GM13977 (cell line): ENCODE results near the gene TMA7B.

Source experiments
- DNase-seq: peaks from one replicate; pipeline ENCODE4 v3.0.0; 2012; ENCODE audit warnings: low spot score
- CTCF ChIP-seq: IDR thresholded peaks from 2 replicates; pipeline ENCODE4 v1.5.1; 2012; ENCODE audit warnings: mild to moderate bottlenecking, control low read depth; ENCODE audit not compliant: insufficient read depth; ENCODE audit errors: extremely low read depth, missing control alignments
- in situ Hi-C: fragments of 300-500 bp; cut with MboI; formaldehyde crosslinking; loops from one replicate; pipeline ENCODE4 v1.12.0; 2022; ENCODE audit warnings: low sequenced_read_pairs, low pct_unique_long_range_greater_than_20kb, mixed read lengths, inconsistent platforms; ENCODE audit not compliant: unreplicated experiment

TMA7B gene

DNA sequence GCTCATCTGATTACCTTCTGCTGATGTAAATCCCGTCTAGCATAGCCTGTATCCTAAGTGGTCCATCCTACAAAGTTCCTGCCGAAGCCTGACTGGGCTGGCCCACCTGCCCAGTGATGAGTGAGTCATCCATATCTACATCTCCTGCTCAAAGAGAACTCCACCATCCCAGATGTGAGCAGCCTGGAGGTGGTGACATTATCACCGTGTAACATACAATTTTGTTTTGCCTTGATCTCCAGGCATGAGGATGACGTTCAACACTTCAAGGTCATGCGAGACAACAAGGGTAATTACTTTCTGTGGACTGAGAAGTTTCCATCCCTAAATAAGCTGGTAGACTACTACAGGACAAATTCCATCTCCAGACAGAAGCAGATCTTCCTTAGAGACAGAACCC lies 5.6 kb downstream of the TMA7B start:
- TF ChIP-seq CTCF, result no peak
- in situ Hi-C loops, result no loop called here
- no peak for DNase-seq

DNA sequence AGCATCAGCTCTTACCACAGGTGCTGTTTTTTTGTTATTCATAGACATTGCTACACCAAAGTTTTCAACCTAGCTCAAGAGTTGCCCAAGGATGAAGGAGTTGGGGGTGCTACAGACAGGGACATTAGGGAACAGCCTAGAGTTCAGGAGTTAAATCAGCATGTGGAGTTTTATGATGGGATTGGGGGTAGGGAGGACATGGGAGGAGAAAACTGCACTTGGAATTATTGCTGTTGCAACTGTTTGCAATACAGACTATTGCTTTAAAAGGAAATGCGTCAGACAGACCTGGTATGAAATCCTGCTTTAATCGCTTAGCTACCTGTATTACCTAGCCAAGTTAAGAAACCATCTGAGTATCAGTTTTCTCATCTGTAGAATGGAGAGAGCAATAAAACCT lies 6.3 kb downstream of the TMA7B start:
- no peak for DNase-seq
- TF ChIP-seq CTCF, result no peak
- in situ Hi-C loops, result no loop called here

- DNase-seq, result no peak
- in situ Hi-C loops, result no loop called here
- no peak for TF ChIP-seq CTCF
These were observed 7.1 kb downstream of the TMA7B start for GRCh38 chr22:39967103-39967829.

GRCh38 chr22:39967996-39968972 lies 8.1 kb downstream of the TMA7B start:
- TF ChIP-seq CTCF, result no peak
- in situ Hi-C loops, result no loop called here
- DNase-seq, result no peak

DNA sequence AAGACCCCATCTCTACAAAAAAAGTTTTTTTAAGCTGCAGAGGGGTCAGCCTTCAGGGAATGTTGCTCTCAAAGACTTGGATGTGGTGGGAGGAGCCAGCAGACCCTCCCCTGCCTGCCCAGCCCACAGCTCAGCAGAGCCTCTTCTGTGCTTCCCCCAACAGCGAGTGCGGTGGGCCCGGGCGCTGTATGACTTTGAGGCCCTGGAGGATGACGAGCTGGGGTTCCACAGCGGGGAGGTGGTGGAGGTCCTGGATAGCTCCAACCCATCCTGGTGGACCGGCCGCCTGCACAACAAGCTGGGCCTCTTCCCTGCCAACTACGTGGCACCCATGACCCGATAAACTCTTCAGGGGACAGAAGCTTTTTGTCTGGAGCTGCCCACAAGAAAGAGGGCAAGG lies 10.5 kb downstream of the TMA7B start:
- in situ Hi-C loops, result no loop called here
- no peak for TF ChIP-seq CTCF
- no peak for DNase-seq

- DNase-seq, result peak; percentile 4
- in situ Hi-C loops, result no loop called here
- TF ChIP-seq CTCF, result no peak
These were observed 12.4 kb downstream of the TMA7B start for GRCh38 chr22:39972641-39973040.
